Skeletal muscle satellite cell (primary cell): ENCODE results near the gene CCDC85C.

Experiments
- H3K27me3 ChIP-seq: 2 replicates; pipeline ENCODE4 v1.7.0; 2013; ENCODE audit warnings: low read length; ENCODE audit not compliant: control insufficient read depth, insufficient read depth
- H3K36me3 ChIP-seq: 2 replicates; pipeline ENCODE4 v1.7.0; 2013; ENCODE audit warnings: mild to moderate bottlenecking, control low read depth, low read length; ENCODE audit not compliant: insufficient read depth
- H3K4me1 ChIP-seq: 2 replicates; pipeline ENCODE4 v1.7.0; 2013; ENCODE audit warnings: low read length; ENCODE audit not compliant: control insufficient read depth, insufficient read depth
- H3K4me2 ChIP-seq: 2 replicates; pipeline ENCODE4 v1.7.0; 2013; ENCODE audit warnings: mild to moderate bottlenecking, low read length
- H3K4me3 ChIP-seq: 2 replicates; pipeline ENCODE4 v1.7.0; 2013; ENCODE audit warnings: low read length
- H3K9ac ChIP-seq: 2 replicates; pipeline ENCODE4 v1.7.0; 2013; ENCODE audit warnings: mild to moderate bottlenecking, low read depth, low read length, moderate library complexity
- H3K9me3 ChIP-seq: replicated peaks from 2 replicates; pipeline ENCODE4 v1.7.0; 2013; ENCODE audit warnings: mild to moderate bottlenecking, control low read depth, low read length

Gene CCDC85C

GRCh38 chr14:99502989-99503421 lies 101.0 kb downstream of the CCDC85C start:
- Histone ChIP-seq H3K4me3 (no peak overlapping the region), H3K9me3 (no peaks in the 10 kb centered on the region), H3K4me1 (no peaks in the 10 kb centered on the region), H3K27me3 (no peaks in the 10 kb centered on the region), H3K9ac (no peak overlapping the region), H3K36me3 (peaks cover 91% of the 10 kb centered on the region), H3K4me2 (no peak overlapping the region)

- no peaks in the 10 kb centered on the region for H3K27me3 ChIP-seq
- H3K36me3 ChIP-seq = peaks cover 87% of the 10 kb centered on the region
- no peaks in the 10 kb centered on the region for H3K9me3 ChIP-seq
- no peak overlapping the region for H3K4me2 ChIP-seq
- no peak overlapping the region for H3K9ac ChIP-seq
- H3K4me3 ChIP-seq = no peak overlapping the region
- no peaks in the 10 kb centered on the region for H3K4me1 ChIP-seq
Observed at GRCh38 chr14:99497894-99498293, 106.1 kb downstream of the CCDC85C start.

- Histone ChIP-seq H3K9me3 (no peaks in the 10 kb centered on the region), H3K9ac (no peak overlapping the region), H3K27me3 (no peaks in the 10 kb centered on the region), H3K4me3 (no peak overlapping the region), H3K4me1 (no peaks in the 10 kb centered on the region), H3K4me2 (no peak overlapping the region), H3K36me3 (peaks cover 86% of the 10 kb centered on the region)
Observed at GRCh38 chr14:99497341-99497740, 106.7 kb downstream of the CCDC85C start.

- Histone ChIP-seq H3K36me3 (no peaks in the 10 kb centered on the region), H3K9me3 (no peaks in the 10 kb centered on the region), H3K4me2 (no peak overlapping the region), H3K9ac (no peak overlapping the region), H3K27me3 (no peaks in the 10 kb centered on the region), H3K4me3 (no peak overlapping the region), H3K4me1 (peaks cover 17% of the 10 kb centered on the region)
Observed at GRCh38 chr14:99484106-99484505, 119.9 kb downstream of the CCDC85C start.

GRCh38 chr14:99481745-99482099 lies 122.3 kb downstream of the CCDC85C start:
- peak overlapping the region; percentile 97 for H3K4me3 ChIP-seq
- peak overlapping the region; percentile 84 for H3K4me2 ChIP-seq
- H3K9me3 ChIP-seq = no peaks in the 10 kb centered on the region
- peaks cover 23% of the 10 kb centered on the region for H3K4me1 ChIP-seq
- H3K9ac ChIP-seq = peak overlapping the region; percentile 91
- no peaks in the 10 kb centered on the region for H3K27me3 ChIP-seq
- H3K36me3 ChIP-seq = no peaks in the 10 kb centered on the region

GRCh38 chr14:99480917-99481744 lies 122.9 kb downstream of the CCDC85C start, which contains the start of gene CCNK:
CCNK (plus strand) TSS chr14:99481409; CDS start chr14:99492678, 11,269 bp downstream.
- Histone ChIP-seq H3K36me3 (no peaks in the 10 kb centered on the region), H3K9ac (peak within 1 kb of the TSS; percentile 91), H3K4me1 (peaks cover 23% of the 10 kb centered on the region), H3K4me3 (peak within 1 kb of the TSS; percentile 97), H3K4me2 (peak within 1 kb of the TSS; percentile 88), H3K9me3 (no peaks in the 10 kb centered on the region), H3K27me3 (no peaks in the 10 kb centered on the region)

- Histone ChIP-seq H3K4me1 (peaks cover 23% of the 10 kb centered on the region), H3K4me3 (peak within 1 kb of the TSS; percentile 97), H3K27me3 (no peaks in the 10 kb centered on the region)
Observed at GRCh38 chr14:99479906-99480869, 123.8 kb downstream of the CCDC85C start, which contains the start of gene SETD3. SETD3 (minus strand) TSS chr14:99480859; CDS start chr14:99465805, 15,054 bp downstream.

GRCh38 chr14:99479160-99479905 lies 124.7 kb downstream of the CCDC85C start:
- peaks cover 23% of the 10 kb centered on the region for H3K4me1 ChIP-seq
- H3K4me2 ChIP-seq = peak overlapping the region; percentile 88
- H3K27me3 ChIP-seq = no peaks in the 10 kb centered on the region

More at GRCh38 chr14:99479906-99480869, 123.8 kb downstream of the CCDC85C start, which contains the start of gene SETD3:
- no peaks in the 10 kb centered on the region for H3K36me3 ChIP-seq
- peak within 1 kb of the TSS; percentile 88 for H3K4me2 ChIP-seq
- H3K9me3 ChIP-seq = no peaks in the 10 kb centered on the region
- H3K9ac ChIP-seq = peak within 1 kb of the TSS; percentile 91

GRCh38 chr14:99478128-99478527 lies 125.9 kb downstream of the CCDC85C start:
- H3K4me3 ChIP-seq = no peak overlapping the region
- H3K9ac ChIP-seq = no peak overlapping the region
- no peaks in the 10 kb centered on the region for H3K36me3 ChIP-seq
- H3K4me2 ChIP-seq = peak overlapping the region; percentile 88
- H3K4me1 ChIP-seq = peaks cover 16% of the 10 kb centered on the region
- no peaks in the 10 kb centered on the region for H3K9me3 ChIP-seq
- no peaks in the 10 kb centered on the region for H3K27me3 ChIP-seq

More at GRCh38 chr14:99479160-99479905, 124.7 kb downstream of the CCDC85C start:
- peak overlapping the region; percentile 80 for H3K4me3 ChIP-seq
- no peaks in the 10 kb centered on the region for H3K9me3 ChIP-seq
- peak overlapping the region; percentile 86 for H3K9ac ChIP-seq
- no peaks in the 10 kb centered on the region for H3K36me3 ChIP-seq

- Histone ChIP-seq H3K9me3 (no peaks in the 10 kb centered on the region), H3K4me2 (no peak overlapping the region), H3K4me1 (peaks cover 10% of the 10 kb centered on the region), H3K36me3 (no peaks in the 10 kb centered on the region), H3K4me3 (no peak overlapping the region), H3K9ac (no peak overlapping the region), H3K27me3 (no peaks in the 10 kb centered on the region)
Observed at GRCh38 chr14:99476864-99477263, 127.1 kb downstream of the CCDC85C start.
